NCI-H2227 (cell line): ENCODE results near the gene FGF5.
"Not testable (repeated sequence)": the region's sequence is repeated elsewhere in the genome, so short reads cannot be mapped to it uniquely, and the experiment has no call there.

Source experiments
- DNase-seq: peaks from one replicate; lab custom pipeline; 2025; ENCODE audit not compliant: unreplicated experiment; lab: John Stamatoyannopoulos, UW

FGF5 gene

GRCh38 chr4:80253510-80253909 lies 13.0 kb upstream of the FGF5 start:
- DNase-seq, result no peak

- no peak for DNase-seq
Measured at GRCh38 chr4:80254114-80254513, 12.3 kb upstream of the FGF5 start.

GRCh38 chr4:80255329-80256095 lies 11.0 kb upstream of the FGF5 start:
- DNase-seq, result no peak

- no peak for DNase-seq
Measured at GRCh38 chr4:80257851-80258250, 8.6 kb upstream of the FGF5 start.

- DNase-seq, result no peak
Measured at GRCh38 chr4:80259012-80259411, 7.5 kb upstream of the FGF5 start.

GRCh38 chr4:80259817-80260216 lies 6.6 kb upstream of the FGF5 start:
- DNase-seq, result no peak

GRCh38 chr4:80261989-80262600 lies 4.4 kb upstream of the FGF5 start:
- no peak for DNase-seq

GRCh38 chr4:80263541-80264351 lies 2.7 kb upstream of the FGF5 start:
- DNase-seq, result no peak

GRCh38 chr4:80264352-80264647 lies 2.2 kb upstream of the FGF5 start:
- DNase-seq, result no peak

GRCh38 chr4:80264825-80265224 lies 1.6 kb upstream of the FGF5 start:
- DNase-seq, result no peak

GRCh38 chr4:80265571-80266252 lies 752 bp upstream of the FGF5 start:
- no peak for DNase-seq

- peak; percentile 12 for DNase-seq
Measured at GRCh38 chr4:80266902-80267380, 477 bp downstream of the FGF5 start.

GRCh38 chr4:80268081-80268823 lies 1.8 kb downstream of the FGF5 start:
- DNase-seq, result no peak

- DNase-seq, result no peak
Measured at GRCh38 chr4:80268936-80269335, 2.5 kb downstream of the FGF5 start.

- DNase-seq, result no peak
Measured at GRCh38 chr4:80270321-80270720, 3.9 kb downstream of the FGF5 start.

- no peak for DNase-seq
Measured at GRCh38 chr4:80270868-80271267, 4.4 kb downstream of the FGF5 start.

- DNase-seq, result no peak
Measured at GRCh38 chr4:80271801-80272200, 5.3 kb downstream of the FGF5 start.

- no peak for DNase-seq
Measured at GRCh38 chr4:80276931-80277330, 10.5 kb downstream of the FGF5 start.

- DNase-seq, result no peak
Measured at GRCh38 chr4:80279751-80280150, 13.3 kb downstream of the FGF5 start.

GRCh38 chr4:80286451-80286850 lies 20.0 kb downstream of the FGF5 start:
- DNase-seq, result no peak

GRCh38 chr4:80290665-80291064 lies 24.2 kb downstream of the FGF5 start:
- not testable (repeated sequence) for DNase-seq
